ENCODE measurements around the gene MYADM. TPM values are rescaled to one million over a fixed set of nuclear protein-coding genes. Genes with fewer than 3 reads are reported as not detected.
A peak's percentile ranks its signal among the peaks of the same experiment; 100 is the strongest.

The MYADM gene
- total and polyA plus RNA-seq, 2 of the 13 experiments (the other 11 are each of a cell fraction or from before 2014, with no cell fraction given) = 19.9 to 38.1 TPM

GRCh38 chr19:53867225-53868090 lies at the start of gene MYADM (continued):
- peak; percentile 65 for TF ChIP-seq AGO1 (IDR thresholded peaks at IDR 0.05; ENCODE audit: low read depth, low read length, poor library complexity, severe bottlenecking)
- TF ChIP-seq POLR2AphosphoS5 (IDR thresholded peaks at IDR 0.05; ENCODE audit: low read depth, low read length) = peak; percentile 77
- 0 out of 2 replicates have a peak, but pooled peaks have one; percentile 24 for TF ChIP-seq REPIN1 (CRISPR knock-in tag; IDR thresholded peaks at IDR 0.05; ENCODE audit: borderline replicate concordance, low read depth)
- TF ChIP-seq MAF1 (CRISPR knock-in tag; IDR thresholded peaks at IDR 0.05; ENCODE audit: borderline replicate concordance) = no peak; the same call in 1 of the 2 replicates
- peak; percentile 53; the same call in 1 of the 2 replicates for TF ChIP-seq POLR2AphosphoS2 (IDR thresholded peaks at IDR 0.05; ENCODE audit: low read depth, low read length)
- no peak for TF ChIP-seq DNMT3B (CRISPR knock-in tag; conservative IDR thresholded peaks at IDR 0.05)
- no peak for TF ChIP-seq GPN1 (CRISPR knock-in tag; IDR thresholded peaks at IDR 0.05; ENCODE audit: borderline replicate concordance)
- TF ChIP-seq ZBTB43 (CRISPR knock-in tag; conservative IDR thresholded peaks at IDR 0.05) = no peak
- TF ChIP-seq, protein P1, sequence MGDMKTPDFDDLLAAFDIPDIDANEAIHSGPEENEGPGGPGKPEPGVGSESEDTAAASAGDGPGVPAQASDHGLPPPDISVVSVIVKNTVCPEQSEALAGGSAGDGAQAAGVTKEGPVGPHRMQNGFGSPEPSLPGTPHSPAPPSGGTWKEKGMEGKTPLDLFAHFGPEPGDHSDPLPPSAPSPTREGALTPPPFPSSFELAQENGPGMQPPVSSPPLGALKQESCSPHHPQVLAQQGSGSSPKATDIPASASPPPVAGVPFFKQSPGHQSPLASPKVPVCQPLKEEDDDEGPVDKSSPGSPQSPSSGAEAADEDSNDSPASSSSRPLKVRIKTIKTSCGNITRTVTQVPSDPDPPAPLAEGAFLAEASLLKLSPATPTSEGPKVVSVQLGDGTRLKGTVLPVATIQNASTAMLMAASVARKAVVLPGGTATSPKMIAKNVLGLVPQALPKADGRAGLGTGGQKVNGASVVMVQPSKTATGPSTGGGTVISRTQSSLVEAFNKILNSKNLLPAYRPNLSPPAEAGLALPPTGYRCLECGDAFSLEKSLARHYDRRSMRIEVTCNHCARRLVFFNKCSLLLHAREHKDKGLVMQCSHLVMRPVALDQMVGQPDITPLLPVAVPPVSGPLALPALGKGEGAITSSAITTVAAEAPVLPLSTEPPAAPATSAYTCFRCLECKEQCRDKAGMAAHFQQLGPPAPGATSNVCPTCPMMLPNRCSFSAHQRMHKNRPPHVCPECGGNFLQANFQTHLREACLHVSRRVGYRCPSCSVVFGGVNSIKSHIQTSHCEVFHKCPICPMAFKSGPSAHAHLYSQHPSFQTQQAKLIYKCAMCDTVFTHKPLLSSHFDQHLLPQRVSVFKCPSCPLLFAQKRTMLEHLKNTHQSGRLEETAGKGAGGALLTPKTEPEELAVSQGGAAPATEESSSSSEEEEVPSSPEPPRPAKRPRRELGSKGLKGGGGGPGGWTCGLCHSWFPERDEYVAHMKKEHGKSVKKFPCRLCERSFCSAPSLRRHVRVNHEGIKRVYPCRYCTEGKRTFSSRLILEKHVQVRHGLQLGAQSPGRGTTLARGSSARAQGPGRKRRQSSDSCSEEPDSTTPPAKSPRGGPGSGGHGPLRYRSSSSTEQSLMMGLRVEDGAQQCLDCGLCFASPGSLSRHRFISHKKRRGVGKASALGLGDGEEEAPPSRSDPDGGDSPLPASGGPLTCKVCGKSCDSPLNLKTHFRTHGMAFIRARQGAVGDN (CRISPR knock-in tag; IDR thresholded peaks at IDR 0.05) = peak; percentile 50
- no peak for TF ChIP-seq IRF1 (CRISPR knock-in tag; IDR thresholded peaks at IDR 0.05; ENCODE audit: low read depth)
- peak; percentile 48; the same call in 1 of the 2 replicates for TF ChIP-seq TBX3 (IDR thresholded peaks at IDR 0.05; ENCODE audit: borderline replicate concordance)
- no peak for TF ChIP-seq PRPF4 (IDR thresholded peaks at IDR 0.05; ENCODE audit: low read depth, low read length, poor library complexity, severe bottlenecking)
- TF ChIP-seq KDM1A (CRISPR knock-in tag; IDR thresholded peaks at IDR 0.05) = no peak
- TF ChIP-seq, protein P2, sequence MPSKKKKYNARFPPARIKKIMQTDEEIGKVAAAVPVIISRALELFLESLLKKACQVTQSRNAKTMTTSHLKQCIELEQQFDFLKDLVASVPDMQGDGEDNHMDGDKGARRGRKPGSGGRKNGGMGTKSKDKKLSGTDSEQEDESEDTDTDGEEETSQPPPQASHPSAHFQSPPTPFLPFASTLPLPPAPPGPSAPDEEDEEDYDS (CRISPR knock-in tag; IDR thresholded peaks at IDR 0.05) = peak; percentile 97
- no peak for TF ChIP-seq CBX2 (IDR thresholded peaks at IDR 0.05; ENCODE audit: low read depth, low read length)
- TF ChIP-seq CBX2 (CRISPR knock-in tag; IDR thresholded peaks at IDR 0.05; ENCODE audit: low read depth) = no peak
- peak; percentile 96 for TF ChIP-seq MXI1 (IDR thresholded peaks at IDR 0.05; ENCODE audit: borderline replicate concordance, low read depth, low read length)
- peak; percentile 54; the same call in 1 of the 2 replicates for TF ChIP-seq ZNF878 (CRISPR knock-in tag; IDR thresholded peaks at IDR 0.05)
- TF ChIP-seq KDM6A (CRISPR knock-in tag; IDR thresholded peaks at IDR 0.05; ENCODE audit: low read depth) = no peak
- TF ChIP-seq AGO2 (optimal IDR thresholded peaks at IDR 0.05; ENCODE audit: low read depth, low read length) = no peak
- TF ChIP-seq SMARCE1 (IDR thresholded peaks at IDR 0.05; ENCODE audit: borderline replicate concordance) = no peak
- TF ChIP-seq, protein P3, sequence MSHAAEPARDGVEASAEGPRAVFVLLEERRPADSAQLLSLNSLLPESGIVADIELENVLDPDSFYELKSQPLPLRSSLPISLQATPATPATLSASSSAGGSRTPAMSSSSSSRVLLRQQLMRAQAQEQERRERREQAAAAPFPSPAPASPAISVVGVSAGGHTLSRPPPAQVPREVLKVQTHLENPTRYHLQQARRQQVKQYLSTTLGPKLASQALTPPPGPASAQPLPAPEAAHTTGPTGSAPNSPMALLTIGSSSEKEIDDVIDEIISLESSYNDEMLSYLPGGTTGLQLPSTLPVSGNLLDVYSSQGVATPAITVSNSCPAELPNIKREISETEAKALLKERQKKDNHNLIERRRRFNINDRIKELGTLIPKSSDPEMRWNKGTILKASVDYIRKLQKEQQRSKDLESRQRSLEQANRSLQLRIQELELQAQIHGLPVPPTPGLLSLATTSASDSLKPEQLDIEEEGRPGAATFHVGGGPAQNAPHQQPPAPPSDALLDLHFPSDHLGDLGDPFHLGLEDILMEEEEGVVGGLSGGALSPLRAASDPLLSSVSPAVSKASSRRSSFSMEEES (CRISPR knock-in tag; IDR thresholded peaks at IDR 0.05) = no peak

Data from HepG2 (cell line).